GM08714 (cell line): ENCODE measurements around the gene SLC11A1.

ENCODE experiments used
- H3K4me3 ChIP-seq: fragments of 200-500 bp; sonication (Bioruptor generic); 2 replicates; pipeline ENCODE4 v1.5.1; 2014; ENCODE audit warnings: mild to moderate bottlenecking, low read length, inconsistent platforms
- ZNF274 ChIP-seq: IDR thresholded peaks from 2 replicates; pipeline ENCODE4 v1.6.1; 2012; ENCODE audit warnings: mild to moderate bottlenecking, low read depth, low read length

SLC11A1 gene

GRCh38 chr2:218375212-218375611 is 6.9 kb upstream of the SLC11A1 start:
- no peak for TF ChIP-seq ZNF274
- H3K4me3 ChIP-seq = no peak overlapping the region

- TF ChIP-seq ZNF274 = no peak
- H3K4me3 ChIP-seq = no peak overlapping the region
Observed at GRCh38 chr2:218378053-218378452, 4.0 kb upstream of the SLC11A1 start.

GRCh38 chr2:218382785-218383184 is 712 bp downstream of the SLC11A1 start:
- no peak for TF ChIP-seq ZNF274
- H3K4me3 ChIP-seq = no peak overlapping the region

- H3K4me3 ChIP-seq = no peak overlapping the region
- TF ChIP-seq ZNF274 = no peak
Observed at GRCh38 chr2:218383892-218384519, 1.9 kb downstream of the SLC11A1 start.

GRCh38 chr2:218384975-218385374 is 2.9 kb downstream of the SLC11A1 start:
- H3K4me3 ChIP-seq = no peak overlapping the region
- TF ChIP-seq ZNF274 = no peak

- TF ChIP-seq ZNF274 = no peak
- H3K4me3 ChIP-seq = no peak overlapping the region
Observed at GRCh38 chr2:218386505-218387368, 4.7 kb downstream of the SLC11A1 start.

- TF ChIP-seq ZNF274 = no peak
Observed at GRCh38 chr2:218387369-218388194, 5.5 kb downstream of the SLC11A1 start.

GRCh38 chr2:218389333-218390150 is 7.5 kb downstream of the SLC11A1 start:
- no peak overlapping the region for H3K4me3 ChIP-seq
- TF ChIP-seq ZNF274 = no peak

More at GRCh38 chr2:218387369-218388194, 5.5 kb downstream of the SLC11A1 start:
- no peak overlapping the region for H3K4me3 ChIP-seq

GRCh38 chr2:218391202-218391601 is 9.1 kb downstream of the SLC11A1 start:
- TF ChIP-seq ZNF274 = no peak
- no peak overlapping the region for H3K4me3 ChIP-seq

GRCh38 chr2:218392459-218392858 is 10.4 kb downstream of the SLC11A1 start:
- TF ChIP-seq ZNF274 = no peak
- H3K4me3 ChIP-seq = no peak overlapping the region

GRCh38 chr2:218392891-218393462 is 10.9 kb downstream of the SLC11A1 start:
- no peak overlapping the region for H3K4me3 ChIP-seq
- TF ChIP-seq ZNF274 = no peak

- no peak overlapping the region for H3K4me3 ChIP-seq
- no peak for TF ChIP-seq ZNF274
Observed at GRCh38 chr2:218393750-218394290, 11.7 kb downstream of the SLC11A1 start.
